Gastroesophageal sphincter (tissue), 3 donors: ENCODE data around the gene SRGAP2.
"Not testable (repeated sequence)": the region's sequence is repeated elsewhere in the genome, so short reads cannot be mapped to it uniquely, and the experiment has no call there.

Experiments
- CTCF ChIP-seq, 4 experiments: fragments of 200-600 bp in 2 of 4; fragments of 450-650 bp in 2 of 4; sonication (generic) in 1 of 4; IDR thresholded peaks; one replicate each; pipeline ENCODE4 v1.5.1; 2017 to 2019; ENCODE audit warnings: antibody characterized with exemption in 4 of 4, mild to moderate bottlenecking in 2 of 4, moderate library complexity in 2 of 4
- POLR2A ChIP-seq, 2 donors: fragments of 450-650 bp; IDR thresholded peaks; one replicate each; pipeline ENCODE4 v1.6.1; 2017; ENCODE audit warnings: antibody characterized with exemption in 2 of 2, mild to moderate bottlenecking in 2 of 2, moderate library complexity in 1 of 2

GRCh38 chr1:206218285-206218684 lies 14.9 kb downstream of the SRGAP2 start:
- TF ChIP-seq POLR2A, CTCF (IDR thresholded peaks at IDR 0.05): not testable (repeated sequence)
